GM13977 (cell line): ENCODE measurements around the gene MYT1.
A peak's percentile ranks its signal among the peaks of the same experiment; 100 is the strongest.
"Not testable (repeated sequence)": the region's sequence is repeated elsewhere in the genome, so short reads cannot be mapped to it uniquely, and the experiment has no call there.

Experiments used
- DNase-seq: peaks from one replicate; pipeline ENCODE4 v3.0.0; 2012; ENCODE audit warnings: low spot score
- CTCF ChIP-seq: IDR thresholded peaks from 2 replicates; pipeline ENCODE4 v1.5.1; 2012; ENCODE audit warnings: mild to moderate bottlenecking, control low read depth; ENCODE audit not compliant: insufficient read depth; ENCODE audit errors: extremely low read depth, missing control alignments
- in situ Hi-C: fragments of 300-500 bp; cut with MboI; formaldehyde crosslinking; loops from one replicate; pipeline ENCODE4 v1.12.0; 2022; ENCODE audit warnings: low sequenced_read_pairs, low pct_unique_long_range_greater_than_20kb, mixed read lengths, inconsistent platforms; ENCODE audit not compliant: unreplicated experiment

MYT1 gene

DNA sequence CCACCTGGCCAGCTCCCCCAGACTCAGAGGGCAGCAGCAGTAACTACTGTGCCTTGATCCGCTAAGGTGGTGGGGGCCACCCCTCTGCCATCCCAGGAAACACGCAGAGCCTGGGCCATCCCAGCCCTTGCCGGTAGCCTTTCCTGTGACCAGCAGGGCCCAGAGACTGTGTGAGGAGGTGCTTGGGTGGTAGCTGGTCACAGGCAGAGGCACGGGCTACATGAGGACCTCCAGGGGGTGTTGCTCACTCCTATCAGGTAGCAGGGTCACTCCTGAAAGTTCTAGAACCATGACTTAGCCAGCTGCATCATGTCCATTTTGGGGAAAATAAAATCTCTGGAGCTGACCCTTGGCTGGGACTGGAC lies 114.0 kb downstream of the MYT1 start:
- no peak for DNase-seq
- in situ Hi-C loops, result no loop called here
- TF ChIP-seq CTCF, result no peak

GRCh38 chr20:64279826-64280459 lies 115.7 kb downstream of the MYT1 start:
- TF ChIP-seq CTCF, result no peak
- no peak for DNase-seq
- in situ Hi-C loops, result no loop called here

DNA sequence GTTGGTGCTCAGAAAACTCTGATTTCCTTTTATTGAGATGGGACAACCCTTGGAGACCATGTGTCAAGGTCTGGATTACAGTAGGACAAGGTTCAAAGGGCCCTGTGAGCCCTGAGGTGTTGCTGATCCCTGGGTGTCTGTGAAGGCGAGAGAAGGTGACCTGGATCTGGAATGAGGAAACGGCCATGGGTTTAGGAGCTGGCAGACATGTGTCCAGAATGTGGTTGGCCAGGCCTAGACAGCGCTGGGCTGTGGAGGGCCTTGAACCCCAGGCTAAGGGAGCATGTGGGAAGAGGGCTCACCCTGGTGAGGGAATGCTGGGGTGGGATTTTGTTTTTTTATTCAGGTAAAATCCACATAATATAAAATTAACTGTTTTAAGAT lies 116.2 kb downstream of the MYT1 start:
- no peak for DNase-seq
- TF ChIP-seq CTCF, result no peak
- in situ Hi-C loops, result no loop called here

- TF ChIP-seq CTCF, result no peak
- in situ Hi-C loops, result no loop called here
- DNase-seq, result no peak
Measured at GRCh38 chr20:64283646-64284045, 119.4 kb downstream of the MYT1 start.

DNA sequence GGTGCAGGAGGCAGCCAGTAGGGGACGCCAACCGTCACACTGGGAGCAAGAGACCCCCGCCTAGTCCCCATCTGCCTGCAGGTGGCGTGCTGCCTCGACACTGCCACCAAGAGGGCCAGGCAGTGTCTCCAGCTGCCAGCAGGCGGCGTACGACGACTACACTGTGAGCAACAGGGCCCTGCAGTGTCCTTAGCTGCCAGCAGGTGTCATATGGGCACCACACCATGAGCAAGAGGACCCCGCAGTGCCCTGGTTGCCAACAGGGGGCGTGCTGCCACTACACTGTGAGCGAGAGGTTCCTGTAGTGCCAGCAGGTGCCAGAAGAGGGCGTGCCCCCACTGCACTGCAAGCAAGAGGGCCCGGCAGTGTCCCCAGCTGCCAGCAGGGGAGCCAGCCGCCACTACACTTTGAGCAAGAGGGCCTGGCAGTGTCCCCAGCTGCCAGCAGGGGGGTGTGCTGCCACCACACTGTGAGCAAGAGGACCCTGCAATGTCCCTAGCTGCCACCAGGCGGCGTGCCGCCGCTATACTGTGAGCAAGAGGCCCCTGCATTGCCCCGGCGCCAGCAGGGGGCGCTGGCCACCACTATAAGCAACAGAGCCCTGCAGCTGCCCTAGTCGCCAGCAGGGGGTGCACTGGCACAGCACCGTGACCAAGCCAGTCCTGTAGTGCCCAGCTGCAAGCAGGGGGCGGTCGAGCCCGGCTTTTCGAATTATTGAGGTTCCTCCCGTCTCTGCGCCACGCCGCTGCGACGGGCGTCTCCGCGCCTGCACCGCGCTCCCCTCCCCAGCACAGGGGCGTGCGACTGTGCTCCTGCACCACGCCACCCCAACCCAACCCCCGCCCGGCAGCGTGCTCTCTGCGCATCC lies 121.6 kb downstream of the MYT1 start:
- peak; percentile 77 for DNase-seq
- TF ChIP-seq CTCF, result peak; percentile 93
- in situ Hi-C loops, result not testable (repeated sequence)

DNA sequence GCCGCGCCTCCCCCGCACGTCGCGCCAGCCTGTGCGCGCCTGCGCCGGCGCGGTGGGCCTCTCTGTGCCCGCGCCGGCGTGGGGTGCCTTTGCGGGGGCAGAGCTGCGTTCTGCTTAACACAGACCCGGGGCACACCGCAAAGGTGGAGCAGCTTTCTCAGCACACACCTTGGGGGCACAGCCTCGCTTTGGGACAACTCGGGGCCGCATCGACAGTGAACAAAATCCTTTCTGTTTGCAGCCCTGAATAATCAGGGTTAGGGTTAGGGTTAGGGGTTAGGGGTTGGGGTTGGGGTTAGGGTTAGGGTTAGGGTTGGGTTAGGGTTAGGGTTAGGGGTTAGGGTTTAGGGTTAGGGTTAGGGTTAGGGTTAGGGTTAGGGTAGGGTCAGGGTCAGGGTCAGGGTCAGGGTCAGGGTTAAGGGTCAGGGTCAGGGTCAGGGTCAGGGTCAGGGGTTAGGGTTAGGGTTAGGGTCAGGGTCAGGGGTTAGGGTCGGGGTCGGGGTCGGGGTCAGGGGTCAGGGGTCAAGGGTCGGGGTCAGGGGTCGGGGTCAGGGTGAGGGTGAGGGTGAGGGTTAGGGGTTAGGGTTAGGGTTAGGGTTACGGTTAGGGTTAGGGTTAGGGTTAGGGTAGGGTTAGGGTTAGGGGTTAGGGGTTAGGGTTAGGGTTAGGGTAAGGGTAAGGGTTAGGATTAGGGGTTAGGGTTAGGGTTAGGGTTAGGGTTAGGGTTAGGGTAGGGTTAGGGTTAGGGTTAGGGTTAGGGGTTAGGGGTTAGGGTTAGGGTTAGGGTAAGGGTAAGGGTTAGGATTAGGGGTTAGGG lies 122.4 kb downstream of the MYT1 start:
- in situ Hi-C loops, DNase-seq: not testable (repeated sequence)

DNA sequence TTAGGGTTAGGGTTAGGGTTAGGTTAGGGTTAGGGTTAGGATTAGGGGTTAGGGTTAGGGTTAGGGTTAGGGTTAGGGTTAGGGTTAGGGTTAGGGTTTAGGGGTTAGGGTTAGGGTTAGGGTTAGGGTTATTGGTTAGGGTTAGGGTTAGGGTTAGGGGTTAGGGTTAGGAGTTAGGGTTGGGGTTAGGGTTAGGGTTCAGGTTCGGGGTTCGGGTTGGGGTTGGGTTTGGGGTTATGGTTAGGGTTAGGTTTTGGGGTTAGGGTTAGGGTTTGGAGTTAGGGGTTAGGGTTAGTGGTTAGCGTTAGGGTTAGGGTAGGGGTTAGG lies 123.0 kb downstream of the MYT1 start:
- in situ Hi-C loops, result not testable (repeated sequence)

More for the DNA sequence above, 123.0 kb downstream of the MYT1 start:
- DNase-seq, result not testable (repeated sequence)
